ENCODE measurements around the gene OR6J1.

Gene OR6J1

DNA sequence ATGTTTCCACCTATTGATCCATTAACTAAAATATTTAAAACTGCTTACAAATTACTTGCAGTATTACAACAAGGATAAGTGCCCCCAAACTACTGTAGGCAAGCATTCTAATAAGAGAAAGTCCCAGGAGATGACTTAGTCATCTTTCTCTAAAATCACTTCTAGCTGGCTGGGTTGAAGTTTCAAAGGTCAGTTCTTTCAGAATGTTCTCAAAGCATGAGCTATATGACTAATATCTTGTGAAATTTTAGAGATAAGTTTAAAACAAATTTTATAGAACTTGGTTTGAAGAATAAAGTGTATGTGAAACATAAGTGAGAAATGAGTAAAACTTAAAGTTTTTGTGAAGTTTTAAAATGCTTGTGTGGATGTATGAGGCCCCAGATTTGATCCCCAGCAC lies 24.3 kb upstream of the OR6J1 start:
- Histone ChIP-seq H3K4me3 (ENCODE audit: low read length in 2 of 2) (no peak overlapping the region), H2AK5ac (ENCODE audit: low read depth, low read length) (no peak overlapping the region), H3K4me2 (ENCODE audit: insufficient read depth, low read length, poor library complexity, severe bottlenecking) (no peak overlapping the region), H3K14ac (ENCODE audit: low read length) (no peak overlapping the region), H3K36me3 (replicated peaks in 1 of 2; ENCODE audit: control insufficient read depth in 2 of 2, insufficient read depth in 2 of 2, low read length in 2 of 2) (no peaks in the 10 kb centered on the region), H4K91ac (ENCODE audit: low read depth, low read length, poor library complexity) (no peak overlapping the region), H2BK15ac (ENCODE audit: low read length) (no peak overlapping the region), H3K23ac (ENCODE audit: low read depth, low read length, poor library complexity) (no peak overlapping the region), H3K27me3 (ENCODE audit: control insufficient read depth in 3 of 3, insufficient read depth in 3 of 3, low read depth in 1 of 3, low read length in 3 of 3) (peaks cover 0 to 3% (median 0%) of the 10 kb centered on the region in 3 experiments), H4K8ac (ENCODE audit: low read depth, low read length) (no peak overlapping the region), H3K9me3 (replicated peaks in 1 of 2; ENCODE audit: control insufficient read depth in 2 of 2, insufficient read depth in 1 of 2, low read depth in 1 of 2, low read length in 2 of 2) (no peaks in the 10 kb centered on the region), H3K79me1 (ENCODE audit: low read depth, low read length) (no peaks in the 10 kb centered on the region), H2AFZ (ENCODE audit: low read length) (no peak overlapping the region), H3K4me1 (ENCODE audit: control insufficient read depth in 2 of 2, insufficient read depth in 1 of 2, low read depth in 1 of 2, low read length in 2 of 2) (no peaks in the 10 kb centered on the region), H2BK5ac (ENCODE audit: low read length) (no peak overlapping the region), H3K9ac (ENCODE audit: low read depth, low read length, poor library complexity) (no peak overlapping the region), H2BK120ac (ENCODE audit: low read depth, low read length) (no peak overlapping the region), H3K27ac (replicated peaks; ENCODE audit: low read length) (no peak overlapping the region), H3K4ac (ENCODE audit: low read length) (no peak overlapping the region), H3K18ac (ENCODE audit: low read length) (no peak overlapping the region), H2BK12ac (ENCODE audit: low read length) (no peak overlapping the region)
- no peak for DNase-seq (ENCODE audit: low spot score)

DNA sequence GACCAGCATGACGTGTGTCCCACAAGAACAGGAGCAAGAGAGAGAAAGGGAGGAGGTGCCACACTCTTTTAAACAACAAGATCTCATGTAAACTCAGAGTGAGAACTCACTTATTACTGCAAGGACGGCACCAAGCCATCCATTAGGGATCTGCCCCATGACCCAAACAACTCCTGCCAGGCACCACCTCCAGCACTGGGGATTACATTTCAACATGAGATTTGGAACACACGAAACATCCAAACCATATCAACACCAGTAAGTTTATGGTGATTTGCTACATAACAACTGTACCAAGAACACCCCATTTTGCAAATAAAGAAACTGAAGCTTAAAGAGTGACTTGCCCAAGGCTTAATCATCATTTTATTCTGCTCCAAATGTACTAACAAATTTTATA lies 23.7 kb upstream of the OR6J1 start:
- no peak overlapping the region for H3K27ac ChIP-seq (replicated peaks; ENCODE audit: low read length)

DNA sequence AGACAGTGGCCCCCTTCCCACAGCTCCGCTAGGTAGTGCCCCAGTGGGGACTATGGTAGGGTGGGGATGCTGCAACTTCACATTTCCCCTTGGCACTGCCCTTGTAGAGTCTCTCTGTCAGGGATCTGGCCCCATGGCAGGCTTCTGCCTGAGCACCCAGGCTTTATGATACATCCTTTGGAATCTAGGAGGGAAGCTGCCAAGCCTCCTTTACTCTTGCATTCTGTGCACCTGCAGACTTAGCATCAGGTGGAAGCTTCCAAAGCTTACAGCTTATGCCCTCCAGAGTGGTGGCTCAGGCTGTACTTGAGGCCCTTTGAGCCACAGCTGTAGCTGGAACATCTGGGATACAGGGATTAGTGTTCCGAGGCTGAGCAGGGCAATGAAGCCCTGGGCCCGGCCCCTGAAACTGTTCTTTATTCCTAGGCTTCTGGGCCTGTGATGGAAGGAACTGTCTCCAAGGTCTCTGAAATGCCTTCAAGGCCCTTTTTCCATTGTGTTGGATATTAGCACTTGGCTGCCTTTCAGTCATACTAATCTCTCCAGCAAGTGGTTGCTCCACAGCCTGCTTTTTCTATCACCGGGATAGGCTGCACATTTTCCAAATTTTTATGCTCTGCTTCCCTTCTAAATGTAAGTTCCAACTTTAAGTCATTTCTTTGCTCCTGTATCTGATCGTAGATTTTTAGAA lies 22.2 kb upstream of the OR6J1 start:
- H3K4me1 ChIP-seq (ENCODE audit: control insufficient read depth in 2 of 2, insufficient read depth in 1 of 2, low read depth in 1 of 2, low read length in 2 of 2), result no peaks in the 10 kb centered on the region
- H2BK15ac ChIP-seq (ENCODE audit: low read length), result no peak overlapping the region
- no peak overlapping the region for H4K91ac ChIP-seq (ENCODE audit: low read depth, low read length, poor library complexity)
- H2BK5ac ChIP-seq (ENCODE audit: low read length), result no peak overlapping the region
- H2AFZ ChIP-seq (ENCODE audit: low read length), result no peak overlapping the region
- no peak overlapping the region for H2BK120ac ChIP-seq (ENCODE audit: low read depth, low read length)
- no peak overlapping the region for H3K18ac ChIP-seq (ENCODE audit: low read length)
- no peak overlapping the region for H3K4me2 ChIP-seq (ENCODE audit: insufficient read depth, low read length, poor library complexity, severe bottlenecking)
- H3K4ac ChIP-seq (ENCODE audit: low read length), result no peak overlapping the region
- H4K8ac ChIP-seq (ENCODE audit: low read depth, low read length), result no peak overlapping the region
- no peak overlapping the region for H3K27ac ChIP-seq (replicated peaks; ENCODE audit: low read length)
- H3K23ac ChIP-seq (ENCODE audit: low read depth, low read length, poor library complexity), result no peak overlapping the region
- DNase-seq (ENCODE audit: low spot score), result no peak
- no peaks in the 10 kb centered on the region for H3K36me3 ChIP-seq (replicated peaks in 1 of 2; ENCODE audit: control insufficient read depth in 2 of 2, insufficient read depth in 2 of 2, low read length in 2 of 2)
- no peak overlapping the region for H3K9ac ChIP-seq (ENCODE audit: low read depth, low read length, poor library complexity)
- no peak overlapping the region for H3K14ac ChIP-seq (ENCODE audit: low read length)
- WGBS, 2 donors (ENCODE audit: extremely low coverage in 2 of 2, insufficient read length in 2 of 2, insufficient replicate concordance in 1 of 2), result no CpG with 5 or more reads among the region's 5 CpGs
- no peaks in the 10 kb centered on the region for H3K79me1 ChIP-seq (ENCODE audit: low read depth, low read length)
- H3K4me3 ChIP-seq (ENCODE audit: low read length in 2 of 2), result no peak overlapping the region
- no peak overlapping the region for H2BK12ac ChIP-seq (ENCODE audit: low read length)
- H3K9me3 ChIP-seq (replicated peaks in 1 of 2; ENCODE audit: control insufficient read depth in 2 of 2, insufficient read depth in 1 of 2, low read depth in 1 of 2, low read length in 2 of 2), result no peaks in the 10 kb centered on the region
- H3K27me3 ChIP-seq (ENCODE audit: control insufficient read depth in 3 of 3, insufficient read depth in 3 of 3, low read depth in 1 of 3, low read length in 3 of 3), result peaks cover 0 to 3% (median 0%) of the 10 kb centered on the region in 3 experiments
- H2AK5ac ChIP-seq (ENCODE audit: low read depth, low read length), result no peak overlapping the region

More for the DNA sequence above, 23.7 kb upstream of the OR6J1 start:
- no peak overlapping the region for H3K18ac ChIP-seq (ENCODE audit: low read length)
- peaks cover 0 to 3% (median 0%) of the 10 kb centered on the region in 3 experiments for H3K27me3 ChIP-seq (ENCODE audit: control insufficient read depth in 3 of 3, insufficient read depth in 3 of 3, low read depth in 1 of 3, low read length in 3 of 3)
- no peaks in the 10 kb centered on the region for H3K4me1 ChIP-seq (ENCODE audit: control insufficient read depth in 2 of 2, insufficient read depth in 1 of 2, low read depth in 1 of 2, low read length in 2 of 2)
- no peaks in the 10 kb centered on the region for H3K79me1 ChIP-seq (ENCODE audit: low read depth, low read length)
- H4K8ac ChIP-seq (ENCODE audit: low read depth, low read length), result no peak overlapping the region
- no peak overlapping the region for H4K91ac ChIP-seq (ENCODE audit: low read depth, low read length, poor library complexity)
- no peaks in the 10 kb centered on the region for H3K9me3 ChIP-seq (replicated peaks in 1 of 2; ENCODE audit: control insufficient read depth in 2 of 2, insufficient read depth in 1 of 2, low read depth in 1 of 2, low read length in 2 of 2)
- no peaks in the 10 kb centered on the region for H3K36me3 ChIP-seq (replicated peaks in 1 of 2; ENCODE audit: control insufficient read depth in 2 of 2, insufficient read depth in 2 of 2, low read length in 2 of 2)
- no peak overlapping the region for H2BK15ac ChIP-seq (ENCODE audit: low read length)
- no peak overlapping the region for H2BK120ac ChIP-seq (ENCODE audit: low read depth, low read length)
- H2AK5ac ChIP-seq (ENCODE audit: low read depth, low read length), result no peak overlapping the region
- H3K4ac ChIP-seq (ENCODE audit: low read length), result no peak overlapping the region
- H2BK5ac ChIP-seq (ENCODE audit: low read length), result no peak overlapping the region
- WGBS, 2 donors (ENCODE audit: extremely low coverage in 2 of 2, insufficient read length in 2 of 2, insufficient replicate concordance in 1 of 2), result no CpG with 5 or more reads among the region's 3 CpGs
- H2BK12ac ChIP-seq (ENCODE audit: low read length), result no peak overlapping the region
- no peak overlapping the region for H3K23ac ChIP-seq (ENCODE audit: low read depth, low read length, poor library complexity)
- H3K9ac ChIP-seq (ENCODE audit: low read depth, low read length, poor library complexity), result no peak overlapping the region
- no peak overlapping the region for H3K4me3 ChIP-seq (ENCODE audit: low read length in 2 of 2)
- no peak overlapping the region for H3K14ac ChIP-seq (ENCODE audit: low read length)
- H2AFZ ChIP-seq (ENCODE audit: low read length), result no peak overlapping the region
- DNase-seq (ENCODE audit: low spot score), result no peak
- H3K4me2 ChIP-seq (ENCODE audit: insufficient read depth, low read length, poor library complexity, severe bottlenecking), result no peak overlapping the region

DNA sequence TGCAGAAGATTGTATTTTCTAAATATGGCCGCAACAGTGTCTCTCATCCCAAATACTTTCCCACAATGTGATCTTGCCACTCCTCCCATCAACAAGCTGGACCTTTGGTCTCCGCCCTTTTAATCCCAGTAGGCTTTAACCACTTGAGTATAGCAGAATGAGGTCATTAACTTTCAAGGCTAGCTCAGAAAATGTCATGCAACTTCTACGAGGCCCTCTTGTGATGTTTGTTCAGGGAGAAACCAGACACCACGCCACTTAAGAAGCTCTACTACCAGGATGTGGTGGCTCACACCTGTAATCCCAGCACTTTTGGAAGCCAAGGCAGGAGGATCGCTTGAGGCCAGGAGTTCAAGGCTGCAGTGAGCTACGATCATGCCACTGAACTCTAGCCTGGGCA lies 20.1 kb upstream of the OR6J1 start:
- Histone ChIP-seq H2AK5ac (ENCODE audit: low read depth, low read length) (no peak overlapping the region), H3K4me2 (ENCODE audit: insufficient read depth, low read length, poor library complexity, severe bottlenecking) (no peak overlapping the region), H3K18ac (ENCODE audit: low read length) (no peak overlapping the region), H2BK5ac (ENCODE audit: low read length) (no peak overlapping the region), H4K8ac (ENCODE audit: low read depth, low read length) (no peak overlapping the region), H3K23ac (ENCODE audit: low read depth, low read length, poor library complexity) (no peak overlapping the region), H3K4me3 (ENCODE audit: low read length in 2 of 2) (no peak overlapping the region), H3K27ac (replicated peaks; ENCODE audit: low read length) (no peak overlapping the region), H3K27me3 (ENCODE audit: control insufficient read depth in 3 of 3, insufficient read depth in 3 of 3, low read depth in 1 of 3, low read length in 3 of 3) (peaks cover 0 to 2% (median 0%) of the 10 kb centered on the region in 3 experiments), H2BK15ac (ENCODE audit: low read length) (no peak overlapping the region), H3K79me1 (ENCODE audit: low read depth, low read length) (no peaks in the 10 kb centered on the region), H2BK120ac (ENCODE audit: low read depth, low read length) (no peak overlapping the region), H3K36me3 (replicated peaks in 1 of 2; ENCODE audit: control insufficient read depth in 2 of 2, insufficient read depth in 2 of 2, low read length in 2 of 2) (no peaks in the 10 kb centered on the region), H3K4me1 (ENCODE audit: control insufficient read depth in 2 of 2, insufficient read depth in 1 of 2, low read depth in 1 of 2, low read length in 2 of 2) (no peaks in the 10 kb centered on the region), H2BK12ac (ENCODE audit: low read length) (no peak overlapping the region), H3K4ac (ENCODE audit: low read length) (no peak overlapping the region), H3K9me3 (replicated peaks in 1 of 2; ENCODE audit: control insufficient read depth in 2 of 2, insufficient read depth in 1 of 2, low read depth in 1 of 2, low read length in 2 of 2) (no peaks in the 10 kb centered on the region), H2AFZ (ENCODE audit: low read length) (no peak overlapping the region), H4K91ac (ENCODE audit: low read depth, low read length, poor library complexity) (no peak overlapping the region), H3K14ac (ENCODE audit: low read length) (no peak overlapping the region), H3K9ac (ENCODE audit: low read depth, low read length, poor library complexity) (no peak overlapping the region)
- no CpG with 5 or more reads among the region's 6 CpGs for WGBS, 2 donors (ENCODE audit: extremely low coverage in 2 of 2, insufficient read length in 2 of 2, insufficient replicate concordance in 1 of 2)
- DNase-seq (ENCODE audit: low spot score), result no peak
